A549 treated with dexamethasone at 1 μM for 4 hours (cell line): Measurements from ENCODE around the gene USP17L24. TPM values are rescaled to one million over a fixed set of nuclear protein-coding genes. Genes with fewer than 3 reads are reported as not detected.

Experiments used
- total RNA-seq: library from RNA; stranded (reverse); fragments of 200-300 nt; extraction: Qiagen RNA extraction; gene quantifications from 5 replicates; pipeline ENCODE4 v1.2.3, GENCODE V29; 2022

USP17L24 gene
- not detected in 5 replicates for total RNA-seq

GRCh38 chr4:9324865-9325264 lies at the start of gene USP17L24:
USP17L24 (plus strand) TSS chr4:9325165; CDS start chr4:9325165, 0 bp downstream.

GRCh38 chr4:9329611-9330010 lies 4.6 kb downstream of the USP17L24 start, which contains the start of gene USP17L25:
USP17L25 (plus strand) TSS chr4:9329911; CDS start chr4:9329911, 0 bp downstream.

GRCh38 chr4:9334358-9334757 lies 9.4 kb downstream of the USP17L24 start, which contains the start of gene USP17L26:
USP17L26 (plus strand) TSS chr4:9334658; CDS start chr4:9334658, 0 bp downstream.

GRCh38 chr4:9339103-9339502 lies 14.1 kb downstream of the USP17L24 start, which contains the start of gene USP17L5:
USP17L5 (plus strand) TSS chr4:9339403; CDS start chr4:9339403, 0 bp downstream.

GRCh38 chr4:9343848-9344247 lies 18.9 kb downstream of the USP17L24 start, which contains the start of gene USP17L27:
USP17L27 (plus strand) TSS chr4:9344148; CDS start chr4:9344148, 0 bp downstream.

GRCh38 chr4:9348593-9348992 lies 23.6 kb downstream of the USP17L24 start, which contains the start of gene USP17L28:
USP17L28 (plus strand) TSS chr4:9348893; CDS start chr4:9348893, 0 bp downstream.

GRCh38 chr4:9353338-9353737 lies 28.4 kb downstream of the USP17L24 start, which contains the start of gene USP17L29:
USP17L29 (plus strand) TSS chr4:9353638; CDS start chr4:9353638, 0 bp downstream.

GRCh38 chr4:9362829-9363228 lies 37.9 kb downstream of the USP17L24 start, which contains the start of gene USP17L30:
USP17L30 (plus strand) TSS chr4:9363129; CDS start chr4:9363129, 0 bp downstream.

Other genes starting within 250 kb of the USP17L24 start
- not detected in 5 replicates for gene FAM90A26, start 154.8 kb upstream of the USP17L24 start, total RNA-seq
- gene USP17L10, start 114.5 kb upstream of the USP17L24 start, total RNA-seq: not detected in 5 replicates
- not detected in 5 replicates for gene USP17L11, start 109.8 kb upstream of the USP17L24 start, total RNA-seq
- not detected in 5 replicates for gene USP17L12, start 105.0 kb upstream of the USP17L24 start, total RNA-seq
- gene USP17L13, start 100.3 kb upstream of the USP17L24 start, total RNA-seq: not detected in 5 replicates
- gene USP17L15, start 90.8 kb upstream of the USP17L24 start, total RNA-seq: not detected in 5 replicates
- gene USP17L17, start 81.3 kb upstream of the USP17L24 start, total RNA-seq: not detected in 5 replicates
- not detected in 5 replicates for gene USP17L18, start 76.5 kb upstream of the USP17L24 start, total RNA-seq
- gene USP17L19, start 71.8 kb upstream of the USP17L24 start, total RNA-seq: not detected in 5 replicates
- not detected in 5 replicates for gene USP17L20, start 67.0 kb upstream of the USP17L24 start, total RNA-seq
- not detected in 5 replicates for gene USP17L21, start 62.3 kb upstream of the USP17L24 start, total RNA-seq
- gene USP17L22, start 57.5 kb upstream of the USP17L24 start, total RNA-seq: not detected in 5 replicates
- not detected in 5 replicates for gene USP17L25, start 4.7 kb downstream of the USP17L24 start, total RNA-seq
- gene USP17L26, start 9.5 kb downstream of the USP17L24 start, total RNA-seq: not detected in 5 replicates
- not detected in 5 replicates for gene USP17L5, start 14.2 kb downstream of the USP17L24 start, total RNA-seq
- not detected in 5 replicates for gene USP17L27, start 19.0 kb downstream of the USP17L24 start, total RNA-seq
- not detected in 5 replicates for gene USP17L28, start 23.7 kb downstream of the USP17L24 start, total RNA-seq
- not detected in 5 replicates for gene USP17L29, start 28.5 kb downstream of the USP17L24 start, total RNA-seq
- not detected in 5 replicates for gene USP17L30, start 38.0 kb downstream of the USP17L24 start, total RNA-seq
- gene DEFB131A, start 119.2 kb downstream of the USP17L24 start, total RNA-seq: not detected in 5 replicates